Esophagus squamous epithelium (tissue), 5 donors: ENCODE results near the gene MPZL1. TPM values are rescaled to one million over a fixed set of nuclear protein-coding genes. Genes with fewer than 3 reads are reported as not detected.
A peak's percentile ranks its signal among the peaks of the same experiment; 100 is the strongest.

Experiments
- DNase-seq: peaks from one replicate; lab custom pipeline; 2025; lab: John Stamatoyannopoulos, UW
- H3K27ac ChIP-seq, 4 donors: fragments of 200-600 bp; sonication (generic); one replicate each; pipeline ENCODE4 v1.5.1; 2016 to 2019; ENCODE audit warnings: mild to moderate bottlenecking in 1 of 4
- H3K27me3 ChIP-seq, 4 donors: fragments of 200-600 bp; sonication (generic); 1 replicate in 3 of 4; 2 replicates in 1 of 4; pipeline versions ENCODE4 v1.5.1 to v1.6.0; 2017 to 2021; ENCODE audit warnings: antibody characterized with exemption in 1 of 4
- H3K36me3 ChIP-seq, 3 donors: fragments of 200-600 bp; sonication (generic); one replicate each; pipeline ENCODE4 v1.5.1; 2016 to 2019
- H3K4me1 ChIP-seq, 3 donors: fragments of 200-600 bp; sonication (generic); one replicate each; pipeline ENCODE4 v1.5.1; 2017 to 2019
- H3K4me3 ChIP-seq, 4 donors: fragments of 200-600 bp; sonication (generic); 1 replicate in 3 of 4; 2 replicates in 1 of 4; pipeline ENCODE4 v1.5.1; 2016 to 2019; ENCODE audit warnings: mild to moderate bottlenecking in 2 of 4, moderate library complexity in 1 of 4
- H3K9me3 ChIP-seq, 3 donors: fragments of 200-600 bp; sonication (generic); one replicate each; pipeline ENCODE4 v1.5.1; 2016 to 2019
- POLR2A ChIP-seq, 4 donors: fragments of 450-650 bp; IDR thresholded peaks; one replicate each; pipeline ENCODE4 v1.6.1; 2017; ENCODE audit warnings: antibody characterized with exemption in 4 of 4, mild to moderate bottlenecking in 4 of 4, moderate library complexity in 3 of 4
- WGBS, 2 donors: methylation state at CpG; one replicate each; pipeline ENCODE4 v1.1.5; 2018; 5-methylcytosine and 5-hydroxymethylcytosine counted together
- intact Hi-C: fragments of 100-400 bp; cut with DNase I; formaldehyde crosslinking; loops from one replicate; pipeline ENCODE4 v1.15.0; 2022
- total RNA-seq, 4 donors: library from RNA; depleted of rRNA; stranded (reverse); fragments of >200 nt; gene quantifications; one replicate each; pipeline ENCODE4 v1.1.0, GENCODE V29; 2016
- TF ChIP-seq, protein P1 (sequence below), 6 experiments: fragments of 450-650 bp in 4 of 6; fragments of 200-600 bp in 2 of 6; sonication (generic) in 2 of 6; IDR thresholded peaks; one replicate each; pipeline ENCODE4 v1.5.1; 2016 to 2019; ENCODE audit warnings: antibody characterized with exemption in 6 of 6, mild to moderate bottlenecking in 4 of 6, moderate library complexity in 4 of 6
- donor health status: DM: yes; HTN: yes; CAD: no.

The MPZL1 gene
- total RNA-seq, 4 donors from 2014 or later: 36.6 to 80.5 (median 74.3) TPM

- WGBS, 2 donors: 70 to 87% methylated on average over 7 of the region's 7 CpGs
- DNase-seq: no peak
- H3K27me3 ChIP-seq: no peaks in the 10 kb centered on the region
- no peaks in the 10 kb centered on the region for H3K9me3 ChIP-seq
- no peak for TF ChIP-seq POLR2A (IDR thresholded peaks at IDR 0.05)
- TF ChIP-seq, protein P1, sequence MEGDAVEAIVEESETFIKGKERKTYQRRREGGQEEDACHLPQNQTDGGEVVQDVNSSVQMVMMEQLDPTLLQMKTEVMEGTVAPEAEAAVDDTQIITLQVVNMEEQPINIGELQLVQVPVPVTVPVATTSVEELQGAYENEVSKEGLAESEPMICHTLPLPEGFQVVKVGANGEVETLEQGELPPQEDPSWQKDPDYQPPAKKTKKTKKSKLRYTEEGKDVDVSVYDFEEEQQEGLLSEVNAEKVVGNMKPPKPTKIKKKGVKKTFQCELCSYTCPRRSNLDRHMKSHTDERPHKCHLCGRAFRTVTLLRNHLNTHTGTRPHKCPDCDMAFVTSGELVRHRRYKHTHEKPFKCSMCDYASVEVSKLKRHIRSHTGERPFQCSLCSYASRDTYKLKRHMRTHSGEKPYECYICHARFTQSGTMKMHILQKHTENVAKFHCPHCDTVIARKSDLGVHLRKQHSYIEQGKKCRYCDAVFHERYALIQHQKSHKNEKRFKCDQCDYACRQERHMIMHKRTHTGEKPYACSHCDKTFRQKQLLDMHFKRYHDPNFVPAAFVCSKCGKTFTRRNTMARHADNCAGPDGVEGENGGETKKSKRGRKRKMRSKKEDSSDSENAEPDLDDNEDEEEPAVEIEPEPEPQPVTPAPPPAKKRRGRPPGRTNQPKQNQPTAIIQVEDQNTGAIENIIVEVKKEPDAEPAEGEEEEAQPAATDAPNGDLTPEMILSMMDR (IDR thresholded peaks at IDR 0.05): no peak
- no peak overlapping the region for H3K27ac ChIP-seq
- H3K4me3 ChIP-seq: no peak overlapping the region
- H3K36me3 ChIP-seq: no peaks in the 10 kb centered on the region
- peaks cover 0 to 61% (median 18%) of the 10 kb centered on the region in 3 donors for H3K4me1 ChIP-seq
- intact Hi-C loops: no loop called here
Observed at GRCh38 chr1:167746988-167747655, 25.3 kb downstream of the MPZL1 start.

DNA sequence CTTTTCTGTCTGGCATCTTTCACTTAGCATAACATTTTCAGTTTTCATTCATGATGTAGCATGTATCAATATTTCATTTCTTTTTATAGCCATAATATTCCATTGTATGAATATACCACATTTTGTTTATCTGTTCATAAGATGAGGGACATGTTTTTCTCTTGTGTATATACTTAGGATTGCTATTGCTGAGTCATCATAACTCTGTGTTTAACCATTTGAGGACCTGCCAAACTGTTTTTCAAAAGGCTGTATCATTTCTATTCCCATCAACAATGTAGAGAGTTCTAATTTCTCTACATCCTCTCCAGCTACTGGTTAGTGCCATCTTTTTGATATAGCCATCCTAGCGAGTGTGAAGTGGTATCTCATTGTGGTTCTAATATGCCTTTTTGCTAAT, 26.2 kb downstream of the MPZL1 start:
- no peak overlapping the region for H3K4me3 ChIP-seq
- 82 to 93% methylated on average over 1 of the region's 1 CpG for WGBS, 2 donors
- intact Hi-C loops: no loop called here
- peaks cover 0 to 67% (median 26%) of the 10 kb centered on the region in 3 donors for H3K4me1 ChIP-seq
- no peak for DNase-seq
- no peaks in the 10 kb centered on the region for H3K27me3 ChIP-seq
- no peaks in the 10 kb centered on the region for H3K36me3 ChIP-seq
- no peak for TF ChIP-seq POLR2A (IDR thresholded peaks at IDR 0.05)
- TF ChIP-seq, protein P1 (IDR thresholded peaks at IDR 0.05): no peak
- H3K9me3 ChIP-seq: no peaks in the 10 kb centered on the region
- H3K27ac ChIP-seq: no peak overlapping the region

GRCh38 chr1:167748906-167749305, 27.1 kb downstream of the MPZL1 start:
- Histone ChIP-seq H3K4me1 (peaks cover 0 to 76% (median 33%) of the 10 kb centered on the region in 3 donors), H3K9me3 (no peaks in the 10 kb centered on the region), H3K27me3 (no peaks in the 10 kb centered on the region), H3K36me3 (no peaks in the 10 kb centered on the region), H3K27ac (no peak overlapping the region), H3K4me3 (no peak overlapping the region)
- intact Hi-C loops: no loop called here
- DNase-seq: no peak
- TF ChIP-seq POLR2A (IDR thresholded peaks at IDR 0.05): no peak
- TF ChIP-seq, protein P1 (IDR thresholded peaks at IDR 0.05): no peak

- no peak for DNase-seq
- TF ChIP-seq, protein P1 (IDR thresholded peaks at IDR 0.05): no peak
- no peak for TF ChIP-seq POLR2A (IDR thresholded peaks at IDR 0.05)
- Histone ChIP-seq H3K9me3 (no peaks in the 10 kb centered on the region), H3K27ac (no peak overlapping the region), H3K36me3 (no peaks in the 10 kb centered on the region), H3K27me3 (no peaks in the 10 kb centered on the region), H3K4me1 (peaks cover 0 to 83% (median 35%) of the 10 kb centered on the region in 3 donors), H3K4me3 (no peak overlapping the region)
- intact Hi-C loops: no loop called here
- WGBS, 2 donors: 68 to 69% methylated on average over 2 of the region's 2 CpGs
Observed at GRCh38 chr1:167749741-167750140, 28.0 kb downstream of the MPZL1 start.

DNA sequence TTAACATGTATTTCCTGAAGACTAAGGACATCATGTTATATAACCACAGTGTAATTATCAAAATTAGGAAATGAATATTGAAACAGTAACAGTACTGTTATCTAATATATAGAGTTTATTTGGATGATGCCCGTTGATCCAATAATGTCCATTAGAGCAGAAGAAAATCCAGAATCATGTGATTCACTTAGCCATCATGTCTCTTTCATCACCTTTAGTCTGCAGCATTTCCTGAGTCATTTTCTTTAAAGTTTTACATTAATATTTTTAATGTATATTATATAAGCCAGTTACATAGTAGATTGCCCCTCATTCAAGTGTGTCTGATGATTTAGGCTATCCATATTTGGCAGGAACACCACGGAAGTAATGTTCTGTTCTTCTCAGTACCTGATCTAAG, 28.9 kb downstream of the MPZL1 start:
- Histone ChIP-seq H3K27ac (peak overlapping the region in 1 of 4 donors; percentile 66), H3K4me1 (peaks cover 0 to 86% (median 35%) of the 10 kb centered on the region in 3 donors), H3K27me3 (no peaks in the 10 kb centered on the region), H3K36me3 (no peaks in the 10 kb centered on the region), H3K9me3 (no peaks in the 10 kb centered on the region), H3K4me3 (no peak overlapping the region)
- intact Hi-C loops: no loop called here
- DNase-seq: no peak
- 75 to 78% methylated on average over 2 of the region's 2 CpGs for WGBS, 2 donors
- TF ChIP-seq, protein P1 (IDR thresholded peaks at IDR 0.05): no peak
- TF ChIP-seq POLR2A (IDR thresholded peaks at IDR 0.05): no peak
